Panc1 (cell line): Measurements from ENCODE around the gene ZNF608. TPM values are rescaled to one million over a fixed set of nuclear protein-coding genes. Genes with fewer than 3 reads are reported as not detected.

Source experiments
- ATAC-seq: fragments of 200-7000 bp; cut with Tn5 transposase; 2 replicates; pipeline ENCODE4 v1.9.1; 2020; ENCODE audit warnings: mild to moderate bottlenecking, moderate library complexity
- BruUV-seq: library from RNA; stranded (reverse); fragments of 400-500 nt; replicated peaks from 2 replicates; lab custom pipeline; 2021; lab: Mats Ljungman, UMichigan
- CTCF ChIA-PET: fragments of 300-600 bp; sonication (Branson Sonifier 250); formaldehyde crosslinking; loops from one replicate; lab custom pipeline; 2022; ENCODE audit warnings: antibody characterized with exemption; lab: Charles Lee
- POLR2A ChIA-PET: fragments of 300-600 bp; sonication (Branson Sonifier 250); formaldehyde crosslinking; loops from one replicate; lab custom pipeline; 2022; ENCODE audit warnings: antibody characterized with exemption; lab: Charles Lee
- DNase-seq: peaks from one replicate; pipeline ENCODE4 v3.0.0-alpha.2; 2010; ENCODE audit warnings: low read depth, low spot score
- H3K27ac ChIP-seq: 2 replicates; pipeline ENCODE4 v1.5.1; 2011; ENCODE audit warnings: mild to moderate bottlenecking, low read length, inconsistent platforms
- H3K27me3 ChIP-seq: fragments of 200-500 bp; sonication (Bioruptor generic); 2 replicates; pipeline ENCODE4 v1.6.0; 2014; ENCODE audit warnings: low read length, inconsistent platforms; ENCODE audit not compliant: control insufficient read depth, insufficient read depth
- H3K36me3 ChIP-seq: fragments of 200-500 bp; sonication (Bioruptor generic); 2 replicates; pipeline ENCODE4 v1.5.1; 2014; ENCODE audit warnings: inconsistent platforms, mild to moderate bottlenecking, low read length, moderate library complexity; ENCODE audit not compliant: control insufficient read depth, insufficient read depth
- H3K4me1 ChIP-seq: 2 replicates; pipeline ENCODE4 v1.5.1; 2011; ENCODE audit warnings: inconsistent platforms, mild to moderate bottlenecking, low read length, moderate library complexity; ENCODE audit not compliant: control insufficient read depth, insufficient read depth
- H3K4me3 ChIP-seq, 2 experiments: 2 replicates each; pipeline ENCODE4 v1.5.1; 2011 to 2012; ENCODE audit warnings: low read depth in 2 of 2, low read length in 2 of 2, mild to moderate bottlenecking in 2 of 2, inconsistent platforms in 1 of 2, moderate library complexity in 1 of 2
- H3K9me3 ChIP-seq: fragments of 200-500 bp; sonication (Bioruptor generic); 2 replicates; pipeline ENCODE4 v1.5.1; 2014; ENCODE audit warnings: low read depth, mild to moderate bottlenecking, inconsistent platforms, low read length, moderate library complexity; ENCODE audit not compliant: control insufficient read depth, insufficient read depth
- POLR2AphosphoS5 ChIP-seq: IDR thresholded peaks from 2 replicates; pipeline ENCODE4 v1.6.1; 2012; ENCODE audit warnings: mild to moderate bottlenecking, low read depth, low read length, moderate library complexity
- SIN3A ChIP-seq: IDR thresholded peaks from 2 replicates; pipeline ENCODE4 v1.6.1; 2012; ENCODE audit warnings: low read depth, mild to moderate bottlenecking, low read length, moderate library complexity, borderline replicate concordance; ENCODE audit not compliant: insufficient read depth
- TCF7L2 ChIP-seq: IDR thresholded peaks from 2 replicates; pipeline ENCODE4 v1.6.1; 2011; ENCODE audit warnings: mild to moderate bottlenecking, low read depth, low read length, inconsistent platforms
- in situ Hi-C: cut with HindIII; loops from 2 replicates; pipeline ENCODE4 v1.10.0; 2016; ENCODE audit warnings: low sequenced_read_pairs, low pct_unique_long_range_greater_than_20kb
- intact Hi-C: fragments of 100-400 bp; cut with micrococcal nuclease; formaldehyde crosslinking; loops from one replicate; pipeline ENCODE4 v1.10.0; 2022; ENCODE audit not compliant: unreplicated experiment
- total RNA-seq: library from RNA; stranded (reverse); gene quantifications from one replicate; pipeline ENCODE4 v1.2.1, GENCODE V29; 2021; ENCODE audit not compliant: unreplicated experiment
- TF ChIP-seq, protein P1 (sequence below): fragments of 450-650 bp; IDR thresholded peaks from 2 replicates; pipeline ENCODE4 v1.5.1; 2017; ENCODE audit warnings: mild to moderate bottlenecking
- TF ChIP-seq, protein P2 (sequence below), 2 experiments: IDR thresholded peaks; 2 replicates each; pipeline ENCODE4 v1.6.1; 2011 to 2012; ENCODE audit warnings: low read depth in 2 of 2, control low read depth in 1 of 2, low read length in 1 of 2, mild to moderate bottlenecking in 1 of 2, moderate library complexity in 1 of 2; ENCODE audit not compliant: insufficient read depth in 1 of 2

ZNF608 gene
- total RNA-seq, 1 experiment from 2014 or later, result 37.5 TPM

DNA sequence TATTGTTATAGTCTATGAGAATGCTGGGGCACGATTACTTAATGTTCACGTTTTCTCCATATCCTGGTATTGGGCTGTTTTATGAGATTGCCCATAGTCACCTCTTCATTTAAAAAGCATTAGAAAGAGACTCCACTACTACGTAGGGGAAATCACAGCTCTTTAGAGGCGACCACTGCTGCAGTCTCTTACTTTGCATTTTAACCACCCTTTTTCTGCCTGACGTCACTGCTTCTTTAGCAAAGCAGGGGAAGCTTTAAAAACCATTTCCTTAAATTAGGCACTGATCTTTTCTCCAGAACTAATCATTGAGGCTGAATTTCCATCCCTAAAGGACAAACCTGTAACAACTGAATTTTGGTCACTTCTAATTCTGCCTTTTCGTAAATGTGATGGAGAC lies 38.9 kb downstream of the ZNF608 start:
- POLR2A ChIA-PET, result no interaction called here
- BruUV-seq, result no TSS peak
- CTCF ChIA-PET, result no interaction called here
- DNase-seq (no peak), ATAC-seq (no peak)
- Histone ChIP-seq H3K9me3 (no peaks in the 10 kb centered on the region), H3K4me1 (peaks cover 83% of the 10 kb centered on the region), H3K27ac (peak overlapping the region; percentile 86), H3K27me3 (no peaks in the 10 kb centered on the region), H3K36me3 (no peaks in the 10 kb centered on the region), H3K4me3 (peak overlapping the region in 1 of 2 experiments; percentile 7; a peak in 1 of 4 replicates)
- TF ChIP-seq POLR2AphosphoS5, result no peak
- intact Hi-C loops (no loop called here), in situ Hi-C loops (no loop called here)

DNA sequence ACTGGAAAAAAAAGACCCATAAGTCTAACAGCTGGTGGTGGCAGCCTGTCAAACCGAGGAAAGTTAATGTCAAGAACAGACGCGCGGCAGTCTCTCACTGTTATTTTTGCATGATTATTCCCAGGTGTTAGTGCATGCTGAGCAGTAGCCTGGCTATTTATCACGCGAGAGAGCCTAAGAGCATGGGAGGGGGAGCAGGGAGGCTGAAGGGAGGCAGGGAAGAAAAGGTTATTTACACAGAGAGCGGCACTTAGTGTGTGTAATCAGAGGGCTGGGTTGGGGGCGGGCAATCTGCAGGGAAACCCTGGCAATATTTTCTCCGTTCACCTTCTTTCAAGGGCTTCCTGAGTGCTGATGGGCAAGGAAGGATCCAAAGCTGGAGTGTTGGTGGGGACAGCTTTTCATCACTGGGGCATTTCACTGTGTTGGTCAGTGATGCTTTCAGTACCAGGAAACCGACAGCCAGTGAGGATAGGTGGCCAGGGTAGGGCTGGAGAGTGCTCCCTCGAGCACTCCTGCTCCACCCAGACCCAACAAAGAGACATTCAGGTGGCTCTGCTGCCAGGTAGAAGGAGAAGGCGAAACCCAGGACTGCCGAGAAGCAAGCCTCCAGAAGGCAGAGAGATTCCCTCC lies 39.6 kb downstream of the ZNF608 start:
- intact Hi-C loops (no loop called here), in situ Hi-C loops (no loop called here)
- CTCF ChIA-PET, result no interaction called here
- ATAC-seq, result peak; percentile 71
- Histone ChIP-seq H3K4me1 (peaks cover 90% of the 10 kb centered on the region), H3K9me3 (no peaks in the 10 kb centered on the region), H3K27me3 (no peaks in the 10 kb centered on the region), H3K36me3 (no peaks in the 10 kb centered on the region), H3K27ac (peak overlapping the region; percentile 86), H3K4me3 (peak overlapping the region in 1 of 2 experiments; percentile 7; a peak in 2 of 4 replicates)
- POLR2A ChIA-PET, result no interaction called here
- DNase-seq, result no peak
- no TSS peak for BruUV-seq
- TF ChIP-seq, protein P1, sequence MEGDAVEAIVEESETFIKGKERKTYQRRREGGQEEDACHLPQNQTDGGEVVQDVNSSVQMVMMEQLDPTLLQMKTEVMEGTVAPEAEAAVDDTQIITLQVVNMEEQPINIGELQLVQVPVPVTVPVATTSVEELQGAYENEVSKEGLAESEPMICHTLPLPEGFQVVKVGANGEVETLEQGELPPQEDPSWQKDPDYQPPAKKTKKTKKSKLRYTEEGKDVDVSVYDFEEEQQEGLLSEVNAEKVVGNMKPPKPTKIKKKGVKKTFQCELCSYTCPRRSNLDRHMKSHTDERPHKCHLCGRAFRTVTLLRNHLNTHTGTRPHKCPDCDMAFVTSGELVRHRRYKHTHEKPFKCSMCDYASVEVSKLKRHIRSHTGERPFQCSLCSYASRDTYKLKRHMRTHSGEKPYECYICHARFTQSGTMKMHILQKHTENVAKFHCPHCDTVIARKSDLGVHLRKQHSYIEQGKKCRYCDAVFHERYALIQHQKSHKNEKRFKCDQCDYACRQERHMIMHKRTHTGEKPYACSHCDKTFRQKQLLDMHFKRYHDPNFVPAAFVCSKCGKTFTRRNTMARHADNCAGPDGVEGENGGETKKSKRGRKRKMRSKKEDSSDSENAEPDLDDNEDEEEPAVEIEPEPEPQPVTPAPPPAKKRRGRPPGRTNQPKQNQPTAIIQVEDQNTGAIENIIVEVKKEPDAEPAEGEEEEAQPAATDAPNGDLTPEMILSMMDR, result no peak
- TF ChIP-seq POLR2AphosphoS5 (no peak), TCF7L2 (no peak), SIN3A (no peak)
- TF ChIP-seq, protein P2, sequence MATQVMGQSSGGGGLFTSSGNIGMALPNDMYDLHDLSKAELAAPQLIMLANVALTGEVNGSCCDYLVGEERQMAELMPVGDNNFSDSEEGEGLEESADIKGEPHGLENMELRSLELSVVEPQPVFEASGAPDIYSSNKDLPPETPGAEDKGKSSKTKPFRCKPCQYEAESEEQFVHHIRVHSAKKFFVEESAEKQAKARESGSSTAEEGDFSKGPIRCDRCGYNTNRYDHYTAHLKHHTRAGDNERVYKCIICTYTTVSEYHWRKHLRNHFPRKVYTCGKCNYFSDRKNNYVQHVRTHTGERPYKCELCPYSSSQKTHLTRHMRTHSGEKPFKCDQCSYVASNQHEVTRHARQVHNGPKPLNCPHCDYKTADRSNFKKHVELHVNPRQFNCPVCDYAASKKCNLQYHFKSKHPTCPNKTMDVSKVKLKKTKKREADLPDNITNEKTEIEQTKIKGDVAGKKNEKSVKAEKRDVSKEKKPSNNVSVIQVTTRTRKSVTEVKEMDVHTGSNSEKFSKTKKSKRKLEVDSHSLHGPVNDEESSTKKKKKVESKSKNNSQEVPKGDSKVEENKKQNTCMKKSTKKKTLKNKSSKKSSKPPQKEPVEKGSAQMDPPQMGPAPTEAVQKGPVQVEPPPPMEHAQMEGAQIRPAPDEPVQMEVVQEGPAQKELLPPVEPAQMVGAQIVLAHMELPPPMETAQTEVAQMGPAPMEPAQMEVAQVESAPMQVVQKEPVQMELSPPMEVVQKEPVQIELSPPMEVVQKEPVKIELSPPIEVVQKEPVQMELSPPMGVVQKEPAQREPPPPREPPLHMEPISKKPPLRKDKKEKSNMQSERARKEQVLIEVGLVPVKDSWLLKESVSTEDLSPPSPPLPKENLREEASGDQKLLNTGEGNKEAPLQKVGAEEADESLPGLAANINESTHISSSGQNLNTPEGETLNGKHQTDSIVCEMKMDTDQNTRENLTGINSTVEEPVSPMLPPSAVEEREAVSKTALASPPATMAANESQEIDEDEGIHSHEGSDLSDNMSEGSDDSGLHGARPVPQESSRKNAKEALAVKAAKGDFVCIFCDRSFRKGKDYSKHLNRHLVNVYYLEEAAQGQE (IDR thresholded peaks at IDR 0.05; ENCODE audit: insufficient read depth in 1 of 2, low read depth in 2 of 2, low read length in 1 of 2), result no peak

DNA sequence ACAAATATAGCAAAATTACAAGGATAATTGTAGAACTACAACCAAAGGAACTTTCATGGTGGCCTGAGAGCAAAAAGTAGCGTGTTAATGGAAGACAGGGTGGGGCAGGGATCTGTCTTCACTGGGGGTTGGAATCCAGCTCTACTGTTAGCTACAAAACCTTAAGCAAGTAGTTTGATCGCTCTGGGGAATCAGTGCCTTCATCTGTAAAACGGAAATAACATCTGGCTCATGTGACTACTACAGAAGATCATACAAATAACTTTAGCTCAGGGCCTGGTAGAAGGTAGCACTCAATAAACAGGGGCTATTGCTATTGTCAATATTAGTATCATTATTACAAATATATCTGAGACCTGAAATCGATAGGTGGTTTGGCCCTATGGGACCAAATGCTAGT lies 40.4 kb downstream of the ZNF608 start:
- Histone ChIP-seq H3K27me3 (no peaks in the 10 kb centered on the region), H3K4me1 (peaks cover 92% of the 10 kb centered on the region), H3K9me3 (no peaks in the 10 kb centered on the region), H3K27ac (peak overlapping the region; percentile 86), H3K36me3 (no peaks in the 10 kb centered on the region), H3K4me3 (no peak overlapping the region)
- intact Hi-C loops, result no loop called here
- TF ChIP-seq, protein P1, result no peak
- TF ChIP-seq, protein P2 (IDR thresholded peaks at IDR 0.05; ENCODE audit: insufficient read depth in 1 of 2, low read depth in 2 of 2, low read length in 1 of 2), result no peak
- TF ChIP-seq TCF7L2 (no peak), POLR2AphosphoS5 (no peak), SIN3A (no peak)
- no peak for ATAC-seq
- CTCF ChIA-PET, result no interaction called here
- BruUV-seq, result no TSS peak
- POLR2A ChIA-PET, result no interaction called here
- DNase-seq, result no peak
- in situ Hi-C loops, result no loop called here
